Measurements from ENCODE around the gene NTM. TPM values are rescaled to one million over a fixed set of nuclear protein-coding genes. Genes with fewer than 3 reads are reported as not detected.
A peak's percentile ranks its signal among the peaks of the same experiment; 100 is the strongest.

Gene NTM
- total and polyA plus RNA-seq, 2 of the 8 experiments (the other 6 are each of a cell fraction or from before 2014, with no cell fraction given) = 13.4 to 20.0 TPM

GRCh38 chr11:132301900-132302299 lies 931.5 kb downstream of the NTM start:
- H2BK5ac ChIP-seq (ENCODE audit: low read depth, low read length) = no peak overlapping the region
- H3K79me2 ChIP-seq (ENCODE audit: control insufficient read depth in 1 of 2, insufficient read depth in 2 of 2, low read length in 2 of 2) = no peaks in the 10 kb centered on the region
- H3K23ac ChIP-seq (ENCODE audit: insufficient read length) = no peak overlapping the region
- TF ChIP-seq MAFK (IDR thresholded peaks at IDR 0.05; ENCODE audit: low read depth, low read length) = peak; percentile 34
- no peak for TF ChIP-seq POU5F1 (IDR thresholded peaks at IDR 0.05; ENCODE audit: low read depth, low read length)
- no peak overlapping the region for H4K8ac ChIP-seq (ENCODE audit: extremely low read depth, insufficient read depth, low read length)
- H2BK15ac ChIP-seq (ENCODE audit: low read length) = no peak overlapping the region
- no peaks in the 10 kb centered on the region for H3K79me1 ChIP-seq (ENCODE audit: low read depth, low read length)
- H2AFZ ChIP-seq (ENCODE audit: low read length) = no peak overlapping the region
- H3K14ac ChIP-seq (ENCODE audit: insufficient read length) = no peak overlapping the region
- no peak overlapping the region for H3K4me2 ChIP-seq (ENCODE audit: insufficient read depth in 1 of 2, low read depth in 2 of 2, low read length in 2 of 2)
- no peak for DNase-seq (ENCODE audit: low read depth in 1 of 2, low spot score in 2 of 2)
- no peak overlapping the region for H3K18ac ChIP-seq (ENCODE audit: extremely low read depth, low read length)
- H4K20me1 ChIP-seq (replicated peaks in 1 of 2; ENCODE audit: control insufficient read depth in 1 of 2, insufficient read depth in 2 of 2, low read length in 2 of 2) = no peaks in the 10 kb centered on the region
- H3K4me1 ChIP-seq (replicated peaks in 1 of 4; ENCODE audit: control insufficient read depth in 3 of 4, insufficient read depth in 4 of 4, low read length in 3 of 4) = no peaks in the 10 kb centered on the region
- no peak overlapping the region for H3K27ac ChIP-seq (ENCODE audit: low read depth, low read length)
- H3K9me3 ChIP-seq (ENCODE audit: insufficient read depth in 2 of 2, low read depth in 1 of 2, low read length in 1 of 2) = no peaks in the 10 kb centered on the region
- H2BK120ac ChIP-seq (replicated peaks; ENCODE audit: low read depth, low read length) = no peak overlapping the region
- POLR2A ChIA-PET (ENCODE audit: partially characterized antibody) = no interaction called here
- H3K27me3 ChIP-seq (replicated peaks in 1 of 4; ENCODE audit: control insufficient read depth in 3 of 4, extremely low read depth in 1 of 4, insufficient read depth in 3 of 4, low read length in 3 of 4) = no peaks in the 10 kb centered on the region
- H3K23me2 ChIP-seq (ENCODE audit: low read depth, low read length) = no peaks in the 10 kb centered on the region
- no peak overlapping the region for H3K4me3 ChIP-seq (ENCODE audit: extremely low read depth in 1 of 4, insufficient read depth in 2 of 4, low read depth in 3 of 4, low read length in 4 of 4)
- H3K36me3 ChIP-seq (ENCODE audit: control insufficient read depth in 2 of 4, insufficient read depth in 4 of 4, low read length in 3 of 4) = no peaks in the 10 kb centered on the region
- H3K4ac ChIP-seq (replicated peaks; ENCODE audit: insufficient read length, low read depth, low read length) = no peak overlapping the region
- no peak overlapping the region for H3K56ac ChIP-seq (replicated peaks; ENCODE audit: insufficient read length, low read depth, low read length)
- FAIRE-seq = no peak
- H2AK5ac ChIP-seq (ENCODE audit: low read depth, low read length) = no peak overlapping the region
- H2BK20ac ChIP-seq (ENCODE audit: low read length) = no peak overlapping the region
- H4K5ac ChIP-seq (ENCODE audit: insufficient read length, low read depth, low read length) = no peak overlapping the region
- H4K91ac ChIP-seq (replicated peaks; ENCODE audit: insufficient read length, low read length) = no peak overlapping the region
- H2BK12ac ChIP-seq (ENCODE audit: low read depth, low read length) = no peak overlapping the region
- 95% methylated on average over 3 of the region's 3 CpGs; no CpG with 5 or more reads in 1 of the 2 experiments for WGBS, 2 experiments (ENCODE audit: extremely low coverage in 1 of 2, insufficient coverage in 1 of 2, insufficient read length in 1 of 2, insufficient replicate concordance in 2 of 2, low coverage in 1 of 2, low lambda C conversion rate in 2 of 2, missing lambda C conversion rate in 1 of 2)
- no peak overlapping the region for H3K9ac ChIP-seq (replicated peaks in 1 of 4; ENCODE audit: extremely low read depth in 1 of 4, low read depth in 3 of 4, low read length in 3 of 4)
- CTCF ChIA-PET (ENCODE audit: partially characterized antibody) = interaction anchor here (0.7 to 7.4 kb wide), 7 partner anchors 12 to 397 kb away, joined by 3 to 146 read pairs (median 4); no protein-coding TSS in a partner anchor
